ENCODE data around the gene CCDC134.
A peak's percentile ranks its signal among the peaks of the same experiment; 100 is the strongest.

CCDC134 gene

GRCh38 chr22:41787331-41787730 lies 13.1 kb upstream of the CCDC134 start:
- no peak for DNase-seq

- no peak for DNase-seq
Measured at GRCh38 chr22:41793871-41794270, 6.6 kb upstream of the CCDC134 start.

GRCh38 chr22:41798736-41799135 lies 1.7 kb upstream of the CCDC134 start:
- no peak for DNase-seq

GRCh38 chr22:41799486-41800347 lies 762 bp upstream of the CCDC134 start:
- no peak for DNase-seq

DNA sequence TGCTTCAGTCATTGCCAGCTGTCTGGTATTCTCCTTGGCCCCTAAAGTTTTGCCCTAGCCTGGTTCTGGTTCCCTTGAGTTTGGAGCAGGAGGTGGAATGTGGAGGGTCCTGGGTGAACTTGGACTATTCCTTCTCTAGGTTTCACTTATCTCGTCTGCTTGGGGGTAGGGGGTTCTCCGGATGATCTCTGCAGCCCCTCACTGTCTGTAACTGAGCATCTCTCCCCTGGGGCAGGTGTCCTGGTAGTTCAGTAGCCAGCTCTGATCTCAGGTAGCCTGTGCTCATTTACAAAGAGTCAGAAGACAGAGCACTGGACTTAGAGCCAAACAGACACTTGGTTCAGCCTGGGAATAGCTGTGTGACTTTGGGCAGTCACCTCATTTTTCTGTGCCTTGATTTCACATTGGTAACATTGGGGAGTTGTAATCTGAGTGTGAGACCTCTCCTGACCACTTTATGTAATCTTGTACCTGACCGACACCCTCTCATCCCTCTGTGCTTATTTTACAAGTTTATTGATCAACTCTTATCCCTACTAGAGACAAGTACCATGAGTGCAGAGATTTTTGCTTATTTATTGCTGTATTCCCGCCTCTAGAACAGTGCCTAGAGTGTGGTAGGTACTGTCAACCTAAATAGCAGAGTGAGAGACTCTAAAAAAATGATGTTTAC lies 804 bp downstream of the CCDC134 start:
- DNase-seq = no peak

- no peak for DNase-seq
Measured at GRCh38 chr22:41801886-41802285, 1.4 kb downstream of the CCDC134 start.

DNA sequence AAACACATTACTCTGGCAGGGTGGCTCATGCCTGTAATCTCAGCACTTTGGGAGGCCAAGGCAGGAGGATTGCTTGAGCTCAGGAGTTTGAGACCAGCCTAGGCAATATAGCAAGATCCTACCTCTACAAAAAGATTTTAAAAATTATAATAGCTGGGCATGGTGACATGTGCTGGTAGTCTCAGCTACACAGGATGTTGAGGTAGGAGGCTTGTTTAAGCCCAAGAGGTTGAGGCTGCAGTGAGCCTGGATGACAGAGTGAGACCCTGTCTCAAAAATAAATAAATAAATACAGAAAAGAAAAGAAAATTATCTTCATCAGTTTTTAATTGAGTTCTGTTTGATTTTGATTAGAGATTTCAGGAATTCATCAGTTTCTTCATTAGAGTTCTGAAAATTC lies 5.2 kb downstream of the CCDC134 start:
- DNase-seq = no peak

- DNase-seq = no peak
Measured at GRCh38 chr22:41808400-41808799, 7.9 kb downstream of the CCDC134 start.

GRCh38 chr22:41810022-41810421 lies 9.5 kb downstream of the CCDC134 start:
- DNase-seq = no peak

DNA sequence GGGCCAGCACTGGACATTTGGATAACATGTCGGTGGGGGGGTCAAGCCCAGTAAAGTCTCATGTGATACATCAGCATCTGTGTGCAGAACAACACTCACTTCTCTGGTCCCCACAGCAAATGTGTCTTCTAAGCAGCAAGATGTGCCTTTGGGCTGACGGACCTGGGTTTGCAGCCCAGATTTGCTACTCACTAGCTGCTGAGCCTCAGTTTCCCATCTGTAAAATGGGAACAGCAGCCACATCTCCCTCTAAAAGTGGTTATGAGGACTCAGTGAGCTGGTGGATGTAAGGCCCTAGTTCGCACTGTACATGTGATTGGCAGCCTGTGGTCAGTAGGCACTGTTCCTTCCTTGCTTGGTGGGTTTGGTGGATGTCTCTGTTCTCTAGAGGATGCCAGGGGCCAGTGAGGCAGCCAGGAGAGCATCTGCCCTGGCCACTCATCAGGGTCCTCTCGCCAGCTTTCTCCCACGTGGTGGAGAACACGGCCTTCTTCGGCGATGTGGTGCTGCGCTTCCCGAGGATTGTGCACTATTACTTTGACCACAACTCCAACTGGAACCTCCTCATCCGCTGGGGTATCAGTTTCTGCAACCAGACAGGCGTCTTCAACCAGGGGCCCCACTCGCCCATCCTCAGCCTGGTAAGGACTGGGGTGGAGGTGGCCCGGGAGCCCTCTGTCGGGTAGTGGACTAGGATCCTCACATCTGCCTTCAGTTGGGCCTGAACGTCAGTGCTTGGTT lies 12.5 kb downstream of the CCDC134 start:
- DNase-seq = no peak

- no peak for DNase-seq
Measured at GRCh38 chr22:41813726-41814410, 13.4 kb downstream of the CCDC134 start.

- DNase-seq = no peak
Measured at GRCh38 chr22:41815716-41816115, 15.2 kb downstream of the CCDC134 start.

DNA sequence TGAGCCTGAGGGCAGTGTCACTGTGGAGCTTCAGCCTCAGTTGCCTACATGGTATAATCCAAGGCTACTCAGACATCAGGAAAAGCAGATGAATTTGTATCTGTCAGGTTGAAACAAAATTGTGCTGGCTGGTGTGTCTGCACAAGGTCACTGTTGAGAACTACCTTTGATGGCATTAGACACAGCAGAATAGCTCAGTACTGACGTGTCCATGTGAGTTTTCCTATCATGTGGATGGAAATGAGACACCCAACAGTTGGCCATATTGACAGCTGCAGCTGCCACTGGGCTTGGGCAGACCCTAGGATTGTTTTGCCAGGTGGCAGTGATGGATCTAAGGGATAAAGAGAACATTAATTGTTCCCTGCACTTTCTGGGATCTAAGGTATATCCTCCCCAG lies 15.8 kb downstream of the CCDC134 start:
- DNase-seq = no peak

- no peak for DNase-seq
Measured at GRCh38 chr22:41816871-41817270, 16.4 kb downstream of the CCDC134 start.

GRCh38 chr22:41818011-41818410 lies 17.5 kb downstream of the CCDC134 start:
- DNase-seq = no peak

DNA sequence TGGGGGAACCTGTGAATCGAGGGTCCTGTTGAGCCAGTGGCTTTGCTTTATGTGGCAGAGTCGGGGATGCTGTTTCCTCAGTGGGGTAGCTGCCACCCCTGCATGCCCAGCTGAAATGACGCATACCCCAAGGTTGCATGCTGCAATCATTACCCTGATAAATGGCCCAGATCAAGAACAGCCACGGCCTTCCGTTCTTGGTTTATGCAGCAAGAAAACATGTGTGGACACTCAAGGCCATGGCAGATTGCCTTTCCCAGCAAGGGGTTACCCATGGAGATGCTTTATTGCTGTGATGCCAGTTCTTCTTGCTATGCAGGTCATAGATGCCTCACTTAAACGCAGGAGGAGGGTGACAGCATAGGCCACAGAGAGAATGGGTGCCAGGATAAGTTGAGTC lies 18.1 kb downstream of the CCDC134 start:
- no peak for DNase-seq

GRCh38 chr22:41819257-41819656 lies 18.8 kb downstream of the CCDC134 start:
- DNase-seq = no peak

GRCh38 chr22:41820447-41820846 lies 20.0 kb downstream of the CCDC134 start:
- no peak for DNase-seq

- DNase-seq = no peak
Measured at GRCh38 chr22:41821471-41822316, 21.2 kb downstream of the CCDC134 start.

GRCh38 chr22:41822317-41823057 lies 22.0 kb downstream of the CCDC134 start:
- peak; percentile 52 for DNase-seq

DNA sequence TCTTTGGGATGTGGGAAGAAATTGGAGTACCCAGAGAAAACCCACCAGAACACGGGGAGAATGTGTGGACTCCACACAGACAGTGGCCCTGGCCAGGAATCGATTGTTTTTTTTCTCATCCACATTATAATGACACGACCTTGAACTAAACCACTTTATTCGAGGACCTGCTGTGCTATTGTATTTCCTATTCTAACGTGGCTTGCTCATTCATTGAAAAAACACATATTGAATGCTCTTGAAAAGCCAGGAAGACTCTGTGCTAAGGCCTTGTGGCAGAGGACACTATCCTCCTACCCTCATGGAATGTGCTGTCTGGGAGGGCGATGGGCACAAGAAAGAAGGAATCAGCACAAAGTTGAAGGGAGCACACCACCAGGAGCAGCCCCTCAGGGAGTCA lies 23.3 kb downstream of the CCDC134 start:
- DNase-seq = no peak

Measured in NCI-H510A treated with DMSO at 0.1 percent for 48 hours (cell line).